Osteocyte (in vitro differentiated cells): Measurements from ENCODE around the gene OPN1MW. TPM values are rescaled to one million over a fixed set of nuclear protein-coding genes. Genes with fewer than 3 reads are reported as not detected.
"Not testable (repeated sequence)": the region's sequence is repeated elsewhere in the genome, so short reads cannot be mapped to it uniquely, and the experiment has no call there.

Source experiments
- DNase-seq: peaks from one replicate; pipeline ENCODE4 v3.0.0; 2021; ENCODE audit warnings: mixed read lengths; ENCODE audit not compliant: unreplicated experiment; ENCODE audit errors: extremely low spot score
- H3K27ac Mint-ChIP-seq: one replicate; pipeline ENCODE4 v1.8.0; 2021; ENCODE audit warnings: mild to moderate bottlenecking, mixed read lengths; ENCODE audit not compliant: unreplicated experiment
- H3K27me3 Mint-ChIP-seq: one replicate; pipeline ENCODE4 v1.8.0; 2021; ENCODE audit warnings: mixed read lengths; ENCODE audit not compliant: unreplicated experiment
- H3K36me3 Mint-ChIP-seq: one replicate; pipeline ENCODE4 v1.8.0; 2021; ENCODE audit warnings: mixed read lengths; ENCODE audit not compliant: unreplicated experiment
- H3K4me1 Mint-ChIP-seq: one replicate; pipeline ENCODE4 v1.8.0; 2021; ENCODE audit warnings: mixed read lengths; ENCODE audit not compliant: unreplicated experiment
- H3K4me3 Mint-ChIP-seq: one replicate; pipeline ENCODE4 v1.8.0; 2021; ENCODE audit warnings: mild to moderate bottlenecking, moderate library complexity, mixed read lengths; ENCODE audit not compliant: unreplicated experiment
- H3K9me3 Mint-ChIP-seq: one replicate; pipeline ENCODE4 v1.8.0; 2021; ENCODE audit warnings: mixed read lengths; ENCODE audit not compliant: unreplicated experiment
- CTCF ChIP-seq: fragments of 200-600 bp; sonication (generic); IDR thresholded peaks from 2 replicates; pipeline ENCODE4 v1.5.0; 2021; ENCODE audit warnings: antibody characterized with exemption, mild to moderate bottlenecking, moderate library complexity
- long read RNA-seq: library from polyadenylated mRNA; unstranded; transcript quantifications from one replicate; pipeline ENCODE4 v2.0.0, GENCODE V29; 2021
- total RNA-seq: library from RNA; stranded (reverse); gene quantifications from 2 replicates; pipeline ENCODE4 v1.2.1, GENCODE V29; 2021

Gene OPN1MW
- total RNA-seq: not detected in 2 replicates
- long read RNA-seq: 0 reads

GRCh38 chrX:154182296-154182695 is at the start of gene OPN1MW:
Gene OPN1MW, plus strand, starts transcription at chrX:154182596. Its CDS starts 82 bp downstream, at chrX:154182678.
- H3K4me1 Mint-ChIP-seq, H3K9me3 Mint-ChIP-seq, H3K4me3 Mint-ChIP-seq, DNase-seq, H3K36me3 Mint-ChIP-seq, H3K27me3 Mint-ChIP-seq, H3K27ac Mint-ChIP-seq: not testable (repeated sequence)

GRCh38 chrX:154135458-154136229 is 46.8 kb upstream of the OPN1MW start:
- TF ChIP-seq CTCF: no peak
- Mint-ChIP-seq H3K27me3 (peaks cover 5% of the 10 kb centered on the region), H3K4me3 (no peak overlapping the region), H3K9me3 (peaks cover 4% of the 10 kb centered on the region), H3K4me1 (no peaks in the 10 kb centered on the region), H3K36me3 (no peaks in the 10 kb centered on the region), H3K27ac (no peak overlapping the region)
- no peak for DNase-seq

GRCh38 chrX:154136627-154137161 is 45.7 kb upstream of the OPN1MW start:
- H3K4me3 Mint-ChIP-seq: peak overlapping the region; percentile 77
- H3K27me3 Mint-ChIP-seq: peaks cover 5% of the 10 kb centered on the region
- no peaks in the 10 kb centered on the region for H3K4me1 Mint-ChIP-seq
- DNase-seq: peak; percentile 90
- no peaks in the 10 kb centered on the region for H3K36me3 Mint-ChIP-seq
- H3K27ac Mint-ChIP-seq: no peak overlapping the region
- H3K9me3 Mint-ChIP-seq: peaks cover 4% of the 10 kb centered on the region
- TF ChIP-seq CTCF: peak; percentile 79

GRCh38 chrX:154138857-154139256 is 43.5 kb upstream of the OPN1MW start:
- Mint-ChIP-seq H3K4me1 (no peaks in the 10 kb centered on the region), H3K4me3 (no peak overlapping the region), H3K27me3 (peaks cover 5% of the 10 kb centered on the region), H3K9me3 (no peaks in the 10 kb centered on the region), H3K36me3 (no peaks in the 10 kb centered on the region), H3K27ac (no peak overlapping the region)
- no peak for DNase-seq
- TF ChIP-seq CTCF: no peak

- Mint-ChIP-seq H3K9me3 (no peaks in the 10 kb centered on the region), H3K36me3 (no peaks in the 10 kb centered on the region), H3K27me3 (peaks cover 5% of the 10 kb centered on the region), H3K27ac (no peak overlapping the region), H3K4me1 (no peaks in the 10 kb centered on the region), H3K4me3 (no peak overlapping the region)
- no peak for TF ChIP-seq CTCF
- no peak for DNase-seq
Observed at GRCh38 chrX:154140206-154140605, 42.2 kb upstream of the OPN1MW start.
